ENCODE measurements around the gene RHBDL1. TPM values are rescaled to one million over a fixed set of nuclear protein-coding genes. Genes with fewer than 3 reads are reported as not detected.

Gene RHBDL1
- total and polyA plus RNA-seq, 10 of the 15 experiments (the other 5 are each of a cell fraction or from before 2014, with no cell fraction given), result 0.04 to 1.3 (median 0.65) TPM; not detected in 5

- Histone ChIP-seq H3K36me3 (ENCODE audit: control insufficient read depth in 2 of 2, insufficient read depth in 2 of 2, low read length in 1 of 2) (peaks cover under 1 to 6% of the 10 kb centered on the region in 2 experiments; a peak in 2 of 4 replicates), H3K4me2 (ENCODE audit: control insufficient read depth, insufficient read depth) (no peak overlapping the region), H3K4me1 (ENCODE audit: control insufficient read depth, insufficient read depth, low read length) (peaks cover 7% of the 10 kb centered on the region), H3K4me3 (no peak overlapping the region), H3K27ac (ENCODE audit: control insufficient read depth, insufficient read depth) (no peak overlapping the region), H3K9me3 (replicated peaks; ENCODE audit: control insufficient read depth, insufficient read depth, low read length) (no peaks in the 10 kb centered on the region), H3K79me2 (ENCODE audit: control insufficient read depth, insufficient read depth, low read length) (peaks cover 14% of the 10 kb centered on the region), H3K9ac (ENCODE audit: control insufficient read depth, insufficient read depth, low read length) (no peak overlapping the region), H4K20me1 (ENCODE audit: control insufficient read depth, insufficient read depth) (peaks cover 6% of the 10 kb centered on the region; the same call in 1 of the 2 replicates), H3K27me3 (replicated peaks in 1 of 2; ENCODE audit: control insufficient read depth in 2 of 2, insufficient read depth in 2 of 2, low read length in 1 of 2) (no peaks in the 10 kb centered on the region), H2AFZ (ENCODE audit: control insufficient read depth, low read depth, low read length) (no peak overlapping the region)
- ATAC-seq, result no peak
- TF ChIP-seq ATF3 (IDR thresholded peaks at IDR 0.05; ENCODE audit: borderline replicate concordance, extremely low read depth, low read depth, low read length) (no peak), JUND (IDR thresholded peaks at IDR 0.05; ENCODE audit: low read depth, low read length) (no peak), RAD51 (IDR thresholded peaks at IDR 0.05) (no peak), RFX5 (IDR thresholded peaks at IDR 0.05; ENCODE audit: low read depth, low read length) (no peak), SKIL (IDR thresholded peaks at IDR 0.05; ENCODE audit: low read depth, poor library complexity, severe bottlenecking) (no peak), ZNF217 (IDR thresholded peaks at IDR 0.05) (no peak), BACH1 (IDR thresholded peaks at IDR 0.05; ENCODE audit: borderline replicate concordance) (no peak), BMI1 (IDR thresholded peaks at IDR 0.05; ENCODE audit: borderline replicate concordance) (no peak), NFYA (IDR thresholded peaks at IDR 0.05; ENCODE audit: borderline replicate concordance, low read depth, low read length) (no peak), MXI1 (IDR thresholded peaks at IDR 0.05; ENCODE audit: low read depth, low read length) (no peak), ZBED1 (IDR thresholded peaks at IDR 0.05; ENCODE audit: borderline replicate concordance) (no peak), LARP7 (IDR thresholded peaks at IDR 0.05) (no peak), NRF1 (conservative IDR thresholded peaks at IDR 0.05; ENCODE audit: low read depth, low read length) (no peak)
- ChIA-PET RAD21 (ENCODE audit: unreplicated experiment) (no interaction called here), SMC1A (ENCODE audit: uncharacterized antibody, unreplicated experiment) (no interaction called here), POLR2A (no interaction called here), CTCF (no interaction called here)
- no TSS peak for BruUV-seq (replicated peaks)
- FAIRE-seq, result no peak
- WGBS (ENCODE audit: insufficient coverage, insufficient replicate concordance, low lambda C conversion rate, missing lambda C conversion rate), result 67% methylated on average over 54 of the region's 57 CpGs
- DNase-seq (ENCODE audit: low read depth, low spot score), result no peak
- in situ Hi-C loops (cut with MboI), result no loop called here
- intact Hi-C loops (cut with micrococcal nuclease; ENCODE audit: unreplicated experiment), result no loop called here
Measured at GRCh38 chr16:677316-678190, 2.1 kb downstream of the RHBDL1 start.
